HG03039 (cell line): ENCODE results near the gene PSME3IP1.
"Not testable (repeated sequence)": the region's sequence is repeated elsewhere in the genome, so short reads cannot be mapped to it uniquely, and the experiment has no call there.

ENCODE experiments used
- ATAC-seq: cut with Tn5 transposase; IDR thresholded peaks from one replicate; pipeline ENCODE4 v1.9.1; 2021; ENCODE audit warnings: mild to moderate bottlenecking, moderate library complexity; ENCODE audit not compliant: unreplicated experiment

PSME3IP1 gene

GRCh38 chr16:57200321-57200720 is 14.5 kb upstream of the PSME3IP1 start:
- not testable (repeated sequence) for ATAC-seq

- no peak for ATAC-seq
Observed at GRCh38 chr16:57196753-57197152, 10.9 kb upstream of the PSME3IP1 start.

- no peak for ATAC-seq
Observed at GRCh38 chr16:57196286-57196685, 10.4 kb upstream of the PSME3IP1 start.

- ATAC-seq = no peak
Observed at GRCh38 chr16:57194512-57194911, 8.7 kb upstream of the PSME3IP1 start.

GRCh38 chr16:57192720-57193486 is 7.1 kb upstream of the PSME3IP1 start:
- ATAC-seq = no peak

GRCh38 chr16:57192146-57192545 is 6.3 kb upstream of the PSME3IP1 start:
- ATAC-seq = no peak

GRCh38 chr16:57191056-57191571 is 5.3 kb upstream of the PSME3IP1 start:
- no peak for ATAC-seq

- ATAC-seq = no peak
Observed at GRCh38 chr16:57190136-57190535, 4.3 kb upstream of the PSME3IP1 start.

GRCh38 chr16:57189527-57189926 is 3.7 kb upstream of the PSME3IP1 start:
- not testable (repeated sequence) for ATAC-seq

GRCh38 chr16:57188711-57189002 is 2.8 kb upstream of the PSME3IP1 start:
- ATAC-seq = no peak

GRCh38 chr16:57187902-57188710 is 2.3 kb upstream of the PSME3IP1 start:
- not testable (repeated sequence) for ATAC-seq

GRCh38 chr16:57186872-57187854 is 1.3 kb upstream of the PSME3IP1 start:
- ATAC-seq = no peak

- peak; percentile 29 for ATAC-seq
Observed at GRCh38 chr16:57185446-57185944, 344 bp downstream of the PSME3IP1 start.

GRCh38 chr16:57184887-57185445 is 873 bp downstream of the PSME3IP1 start:
- ATAC-seq = no peak

GRCh38 chr16:57184113-57184512 is 1.7 kb downstream of the PSME3IP1 start:
- ATAC-seq = no peak

- ATAC-seq = no peak
Observed at GRCh38 chr16:57179215-57179828, 6.5 kb downstream of the PSME3IP1 start.

GRCh38 chr16:57178793-57179212 is 7.0 kb downstream of the PSME3IP1 start:
- ATAC-seq = no peak

- ATAC-seq = no peak
Observed at GRCh38 chr16:57178196-57178595, 7.6 kb downstream of the PSME3IP1 start.

- no peak for ATAC-seq
Observed at GRCh38 chr16:57175896-57176295, 9.9 kb downstream of the PSME3IP1 start.

- no peak for ATAC-seq
Observed at GRCh38 chr16:57172721-57173290, 13.0 kb downstream of the PSME3IP1 start.
